Stimulated activated CD4-positive, alpha-beta T cell treated with anti-CD3 and anti-CD28 coated beads, Interleukin-4, amount 100 ng/mL, for 4 hours (primary cell): ENCODE results near the gene CRY2.

Source experiments
- DNase-seq, 2 experiments: peaks; one replicate each; pipeline ENCODE4 v3.0.0-alpha.2; 2020

The CRY2 gene

GRCh38 chr11:45850446-45850845, 3.2 kb downstream of the CRY2 start:
- no peak for DNase-seq

- DNase-seq, result no peak
Observed at GRCh38 chr11:45851228-45851627, 4.0 kb downstream of the CRY2 start.

GRCh38 chr11:45852018-45852711, 4.9 kb downstream of the CRY2 start:
- DNase-seq, result no peak

- DNase-seq, result no peak
Observed at GRCh38 chr11:45852712-45853101, 5.4 kb downstream of the CRY2 start.

- no peak for DNase-seq
Observed at GRCh38 chr11:45853332-45854219, 6.3 kb downstream of the CRY2 start.

- no peak for DNase-seq
Observed at GRCh38 chr11:45855308-45855707, 8.0 kb downstream of the CRY2 start.

- DNase-seq, result no peak
Observed at GRCh38 chr11:45856044-45856468, 8.8 kb downstream of the CRY2 start.

- DNase-seq, result no peak
Observed at GRCh38 chr11:45857961-45858474, 10.7 kb downstream of the CRY2 start.

GRCh38 chr11:45858751-45859398, 11.6 kb downstream of the CRY2 start:
- DNase-seq, result no peak

- no peak for DNase-seq
Observed at GRCh38 chr11:45859661-45860140, 12.4 kb downstream of the CRY2 start.

- DNase-seq, result no peak
Observed at GRCh38 chr11:45860348-45860747, 13.1 kb downstream of the CRY2 start.

- DNase-seq, result no peak
Observed at GRCh38 chr11:45860764-45861510, 13.7 kb downstream of the CRY2 start.

GRCh38 chr11:45864041-45864440, 16.8 kb downstream of the CRY2 start:
- no peak for DNase-seq

GRCh38 chr11:45869551-45869950, 22.3 kb downstream of the CRY2 start:
- no peak for DNase-seq

- no peak for DNase-seq
Observed at GRCh38 chr11:45870706-45871105, 23.4 kb downstream of the CRY2 start.

- no peak for DNase-seq
Observed at GRCh38 chr11:45871638-45872037, 24.4 kb downstream of the CRY2 start.

GRCh38 chr11:45872651-45873356, 25.5 kb downstream of the CRY2 start:
- DNase-seq, result no peak

- no peak for DNase-seq
Observed at GRCh38 chr11:45876401-45876800, 29.1 kb downstream of the CRY2 start.

GRCh38 chr11:45877221-45877620, 29.9 kb downstream of the CRY2 start:
- DNase-seq, result no peak

- no peak for DNase-seq
Observed at GRCh38 chr11:45877845-45878244, 30.6 kb downstream of the CRY2 start.

GRCh38 chr11:45879803-45880686, 32.8 kb downstream of the CRY2 start:
- no peak for DNase-seq
